NCI-H526 treated with DMSO at 0.1 percent for 48 hours (cell line): ENCODE results near the gene PPFIA1.
A peak's percentile ranks its signal among the peaks of the same experiment; 100 is the strongest.
"Not testable (repeated sequence)": the region's sequence is repeated elsewhere in the genome, so short reads cannot be mapped to it uniquely, and the experiment has no call there.

ENCODE experiments used
- DNase-seq: peaks from one replicate; lab custom pipeline; 2025; lab: John Stamatoyannopoulos, UW

PPFIA1 gene

DNA sequence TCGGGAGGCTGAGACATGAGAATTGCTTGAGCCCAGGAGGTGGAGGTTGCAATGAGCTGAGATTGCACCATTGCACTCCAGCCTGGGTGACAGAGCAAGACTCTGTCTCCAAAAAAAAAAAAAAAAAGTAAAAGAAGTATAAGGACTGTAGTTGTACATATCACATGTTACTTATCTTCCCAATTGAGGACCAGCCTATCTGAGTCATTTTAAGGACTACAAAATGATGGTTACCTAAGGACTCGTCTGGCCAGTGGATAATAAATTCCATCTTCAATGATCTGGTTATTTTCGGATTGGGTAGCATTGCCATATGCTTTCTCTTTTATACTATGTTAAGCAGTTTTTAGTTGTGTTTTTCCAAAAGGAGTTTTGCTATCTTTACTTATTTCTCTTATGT is 55.3 kb downstream of the PPFIA1 start:
- DNase-seq: no peak

DNA sequence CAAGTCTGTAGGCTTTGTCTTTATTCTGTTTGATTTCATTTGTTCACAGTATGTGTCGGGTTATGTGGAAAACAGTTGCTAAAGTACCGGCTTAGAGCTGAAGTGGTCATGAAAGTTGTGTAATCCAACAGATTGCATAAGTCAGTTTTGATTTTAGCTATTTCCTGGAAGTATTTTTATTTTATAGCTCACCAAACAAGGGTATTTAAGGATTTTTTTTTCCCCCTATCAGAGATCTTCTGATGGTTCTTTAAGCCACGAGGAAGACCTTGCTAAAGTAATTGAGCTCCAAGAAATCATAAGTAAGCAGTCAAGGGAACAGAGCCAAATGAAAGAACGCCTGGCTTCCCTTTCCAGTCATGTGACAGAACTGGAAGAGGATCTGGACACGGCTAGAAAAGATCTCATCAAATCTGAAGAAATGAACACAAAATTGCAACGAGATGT is 55.9 kb downstream of the PPFIA1 start:
- no peak for DNase-seq

DNA sequence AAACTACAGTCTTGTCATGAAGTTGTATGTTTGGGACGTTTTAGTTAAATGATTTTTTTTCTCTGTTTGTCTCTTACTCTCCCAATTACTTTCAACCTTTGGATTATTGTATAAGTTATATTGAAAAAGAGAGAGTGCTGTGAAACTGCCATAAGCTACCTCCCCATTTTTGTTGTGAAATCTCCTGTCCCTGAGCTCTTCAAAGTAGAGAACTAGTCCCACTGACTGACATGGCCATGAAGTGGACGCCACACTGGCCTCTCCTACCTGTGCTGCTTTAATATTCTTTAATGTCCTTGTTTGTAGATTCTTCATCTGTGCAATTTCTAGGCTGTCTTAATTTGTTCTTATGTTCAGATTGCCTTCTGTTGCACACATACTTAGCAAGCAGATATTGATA is 56.3 kb downstream of the PPFIA1 start:
- no peak for DNase-seq

DNA sequence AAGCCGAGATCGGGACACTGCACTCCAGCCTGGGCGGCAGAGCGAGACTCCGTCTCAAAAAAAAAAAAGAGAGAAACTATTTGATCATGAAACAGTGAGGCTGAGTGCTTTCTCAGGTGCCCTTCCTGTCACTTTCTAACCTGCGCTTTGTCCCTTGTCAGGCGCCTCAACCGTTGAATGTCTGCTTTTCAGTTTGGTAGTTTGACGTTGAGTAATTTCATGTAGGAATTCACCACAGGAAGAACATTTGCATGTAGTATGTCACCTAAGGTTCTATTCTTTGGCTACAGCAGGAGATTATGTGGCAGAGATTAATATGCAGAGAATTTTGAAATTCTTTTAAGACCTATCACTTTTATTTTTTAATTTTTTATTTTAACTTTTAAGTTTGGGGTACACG is 57.2 kb downstream of the PPFIA1 start:
- DNase-seq: no peak

DNA sequence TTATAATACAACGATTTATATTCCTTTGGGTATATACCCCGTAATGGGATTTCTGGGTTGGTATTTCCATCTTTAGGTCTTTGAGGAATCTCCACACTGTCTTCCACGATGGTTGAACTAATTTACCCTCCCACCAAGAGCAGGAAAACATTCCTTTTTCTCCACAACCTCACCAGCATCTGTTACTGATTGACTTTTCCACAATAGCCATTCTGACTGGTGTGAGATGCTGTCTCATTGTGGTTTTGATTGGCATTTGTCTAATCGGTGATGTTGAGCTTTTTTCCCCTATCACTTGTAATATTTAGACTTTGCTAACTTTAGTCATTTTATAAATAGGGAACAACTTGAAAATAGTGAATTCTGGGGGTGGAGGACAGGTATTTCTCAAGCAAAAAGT is 58.1 kb downstream of the PPFIA1 start:
- DNase-seq: no peak

DNA sequence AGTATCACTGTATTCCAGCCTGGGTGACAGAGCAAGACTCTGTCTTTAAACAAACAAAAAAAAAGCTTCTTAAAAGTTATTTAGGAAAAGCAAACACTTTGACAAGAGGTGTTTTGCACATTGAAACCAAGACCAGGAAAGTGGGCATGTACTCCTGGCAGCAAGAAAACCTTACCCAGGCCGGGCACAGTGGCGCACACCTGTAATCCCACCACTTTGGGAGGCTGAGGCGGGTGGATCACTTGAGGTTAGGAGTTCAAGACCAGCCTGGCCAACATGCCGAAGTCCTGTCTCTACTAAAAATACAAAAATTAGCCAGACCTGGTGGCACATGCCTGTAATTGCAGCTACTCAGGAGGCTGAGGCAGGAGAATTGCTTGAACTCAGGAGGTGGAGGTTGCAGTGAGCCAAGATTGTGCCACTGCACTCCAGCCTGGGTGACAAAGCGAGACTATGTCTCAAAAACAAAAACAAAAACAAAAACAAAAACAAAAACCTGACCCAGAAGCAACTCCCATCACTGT is 60.9 kb downstream of the PPFIA1 start:
- not testable (repeated sequence) for DNase-seq

DNA sequence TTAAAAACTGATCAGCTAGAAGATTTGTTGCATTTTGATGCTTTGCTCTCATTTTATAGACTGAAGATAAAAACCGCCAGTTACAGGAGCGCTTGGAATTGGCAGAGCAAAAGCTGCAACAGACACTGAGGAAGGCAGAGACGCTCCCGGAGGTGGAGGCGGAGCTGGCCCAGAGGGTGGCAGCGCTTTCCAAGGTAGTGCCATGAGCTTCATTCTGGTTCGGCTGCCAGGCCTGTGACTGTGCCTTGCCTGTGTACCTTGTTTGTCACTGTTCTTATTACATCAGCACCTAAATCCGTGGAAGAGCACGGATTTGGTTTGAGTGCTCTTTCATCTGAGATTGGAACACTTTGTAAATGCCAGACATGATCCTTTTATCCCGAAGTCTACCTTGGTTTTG is 61.4 kb downstream of the PPFIA1 start:
- DNase-seq: no peak

DNA sequence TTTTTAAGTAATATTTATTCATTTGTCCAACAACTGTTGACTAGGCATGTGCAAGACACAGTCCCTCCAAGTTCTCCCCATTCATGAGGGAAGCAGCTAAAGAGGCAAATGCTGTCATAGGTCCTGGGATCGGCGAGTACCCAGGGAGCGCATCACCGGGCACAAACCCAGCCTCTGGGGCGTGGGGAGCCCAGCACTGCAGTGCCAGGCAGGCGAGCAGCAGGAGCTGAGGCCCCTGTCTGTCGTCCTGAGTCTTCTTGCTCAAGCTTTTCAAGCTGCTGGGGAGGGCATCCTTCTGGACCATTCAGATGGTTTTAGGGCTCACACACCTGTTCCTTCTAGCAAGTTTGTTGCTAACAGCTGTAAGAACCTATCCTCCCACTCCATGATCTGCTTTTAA is 62.1 kb downstream of the PPFIA1 start:
- no peak for DNase-seq

DNA sequence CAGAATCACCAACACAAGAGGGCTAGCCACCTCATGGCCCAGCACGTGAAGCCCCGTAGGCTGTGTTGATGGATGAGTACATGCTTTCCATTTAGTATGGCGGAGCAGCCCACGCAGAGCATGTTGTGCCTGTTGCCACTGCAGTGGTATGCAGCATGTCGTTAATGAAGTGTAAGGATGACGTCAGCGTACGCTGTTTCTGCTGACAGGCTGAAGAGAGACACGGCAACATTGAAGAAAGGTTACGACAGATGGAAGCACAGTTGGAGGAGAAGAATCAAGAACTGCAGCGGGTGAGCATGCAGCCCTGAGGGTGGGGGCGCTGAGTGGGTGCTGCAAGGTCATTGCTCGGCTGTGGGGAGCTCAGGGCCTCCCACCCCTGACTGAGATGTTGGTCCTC is 62.8 kb downstream of the PPFIA1 start:
- no peak for DNase-seq

DNA sequence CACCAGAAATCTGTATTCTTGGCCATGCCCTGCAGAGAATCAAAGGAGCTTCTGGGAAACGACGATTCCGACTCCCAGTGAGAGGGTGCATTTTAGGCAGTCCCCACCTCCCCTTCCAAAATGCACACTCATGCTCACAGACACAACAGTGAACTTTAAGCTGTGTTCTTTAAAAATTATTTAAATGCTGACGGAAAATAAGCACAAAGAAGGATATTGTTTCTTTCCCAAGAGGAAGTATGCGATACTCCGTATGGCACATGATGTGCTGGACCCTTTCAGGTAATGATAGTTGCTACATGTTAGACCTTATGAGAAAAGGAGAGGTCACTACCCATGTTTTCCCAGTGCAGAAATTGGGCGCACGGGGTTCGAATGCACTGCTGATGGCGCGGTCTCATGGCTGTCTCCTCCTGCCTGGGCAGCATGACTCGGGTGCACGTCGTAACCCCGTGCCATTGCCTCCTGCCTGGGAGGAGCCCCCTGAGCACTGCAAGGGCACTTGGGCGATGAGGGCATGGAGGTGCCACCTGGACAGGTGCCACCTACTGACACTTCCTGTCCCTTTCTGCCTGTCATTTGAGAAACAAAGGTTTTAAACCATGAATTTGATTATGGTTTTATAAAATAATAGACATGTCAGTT is 64.0 kb downstream of the PPFIA1 start:
- DNase-seq: no peak

DNA sequence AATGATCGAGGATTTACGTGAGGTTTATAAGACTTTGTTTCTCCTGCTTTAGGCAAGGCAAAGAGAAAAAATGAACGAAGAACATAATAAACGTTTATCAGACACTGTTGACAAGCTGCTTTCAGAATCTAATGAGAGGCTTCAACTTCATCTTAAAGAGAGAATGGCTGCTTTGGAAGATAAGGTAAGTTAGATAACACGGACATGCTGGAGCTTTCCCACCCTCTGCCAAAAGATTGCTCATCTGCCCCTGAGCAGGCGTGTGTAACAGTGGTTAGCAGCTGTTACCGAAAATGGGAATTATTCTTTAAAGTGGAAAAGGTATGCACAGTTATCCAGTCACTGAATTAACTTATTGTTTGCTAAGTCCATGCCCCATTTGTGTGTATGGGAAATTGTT is 65.0 kb downstream of the PPFIA1 start:
- DNase-seq: no peak

DNA sequence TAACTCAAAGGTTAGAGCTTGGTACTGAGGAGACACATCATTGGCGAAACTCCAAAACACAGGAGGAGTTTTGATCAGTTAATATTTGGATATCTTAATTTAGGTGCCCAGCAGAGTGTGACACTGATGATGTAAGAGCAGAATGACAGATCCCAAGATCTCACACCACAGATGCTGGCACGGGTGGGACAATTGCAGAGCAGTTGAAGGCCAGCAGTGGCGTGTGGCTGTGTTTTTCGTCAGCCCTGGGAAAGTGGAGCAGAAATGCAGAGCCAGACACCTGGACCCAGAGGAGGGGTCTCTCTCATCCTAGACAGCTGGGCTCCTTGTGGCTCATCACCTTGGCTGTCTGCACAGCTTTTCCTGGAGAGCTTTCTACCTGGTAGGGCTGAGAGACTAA is 68.1 kb downstream of the PPFIA1 start:
- DNase-seq: no peak

DNA sequence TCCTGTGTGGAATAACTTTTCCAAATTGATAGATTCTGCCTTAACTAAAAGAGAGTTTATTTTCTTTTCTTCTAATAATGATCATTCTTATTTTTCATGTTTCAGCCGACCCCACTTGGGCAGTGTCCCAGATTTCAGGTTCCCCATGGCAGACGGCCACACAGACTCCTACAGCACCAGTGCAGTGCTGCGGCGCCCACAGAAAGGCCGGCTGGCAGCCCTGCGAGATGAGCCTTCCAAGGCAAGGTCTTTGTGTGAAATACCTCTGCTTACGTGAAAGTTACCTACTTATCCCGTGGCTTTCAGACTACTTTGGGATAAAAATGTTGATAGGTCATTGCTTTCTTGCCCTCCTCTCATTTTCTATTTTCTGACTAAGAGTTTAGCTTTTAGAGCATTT is 68.6 kb downstream of the PPFIA1 start:
- DNase-seq: no peak

DNA sequence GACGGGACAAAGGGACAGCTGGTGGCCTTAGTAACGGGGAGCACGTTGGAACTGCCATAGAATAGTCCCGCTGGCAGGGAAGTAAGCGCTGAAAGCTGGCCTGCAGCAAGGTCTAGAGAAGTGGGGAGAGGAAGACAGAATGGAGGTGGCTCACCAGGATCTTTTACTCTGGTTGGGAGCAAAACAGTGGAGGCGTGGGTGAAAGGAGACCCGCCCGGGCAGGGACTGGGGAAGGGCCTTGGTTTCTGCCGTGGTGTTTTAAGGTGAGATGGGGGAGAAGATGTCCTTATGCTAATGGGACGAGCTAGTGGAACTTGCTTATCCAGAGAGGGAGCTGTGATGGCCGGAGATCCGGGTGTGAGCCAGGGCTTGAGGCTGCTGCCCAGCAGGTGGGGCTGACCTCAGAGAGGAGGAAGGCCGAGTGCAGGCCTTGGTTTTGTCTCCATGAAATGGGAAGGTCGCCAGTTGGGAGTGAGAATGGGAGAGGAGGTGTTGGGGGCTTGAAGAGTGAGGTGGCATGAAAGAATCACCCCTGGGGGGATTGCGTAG is 71.5 kb downstream of the PPFIA1 start:
- DNase-seq: no peak

DNA sequence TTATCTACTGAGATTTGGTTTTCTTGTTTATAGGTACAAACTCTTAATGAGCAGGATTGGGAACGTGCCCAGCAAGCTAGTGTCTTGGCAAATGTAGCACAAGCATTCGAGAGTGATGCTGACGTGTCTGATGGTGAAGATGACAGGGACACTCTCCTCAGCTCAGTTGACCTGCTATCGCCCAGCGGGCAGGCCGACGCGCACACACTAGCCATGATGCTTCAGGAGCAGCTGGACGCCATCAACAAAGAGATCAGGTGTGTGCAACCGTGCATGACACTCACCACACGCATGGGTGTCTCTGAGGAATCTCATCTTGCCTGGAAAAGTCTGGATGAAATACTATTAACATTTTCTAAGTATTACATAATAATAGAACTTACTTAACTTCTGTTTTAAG is 73.1 kb downstream of the PPFIA1 start:
- DNase-seq: peak; percentile 44

DNA sequence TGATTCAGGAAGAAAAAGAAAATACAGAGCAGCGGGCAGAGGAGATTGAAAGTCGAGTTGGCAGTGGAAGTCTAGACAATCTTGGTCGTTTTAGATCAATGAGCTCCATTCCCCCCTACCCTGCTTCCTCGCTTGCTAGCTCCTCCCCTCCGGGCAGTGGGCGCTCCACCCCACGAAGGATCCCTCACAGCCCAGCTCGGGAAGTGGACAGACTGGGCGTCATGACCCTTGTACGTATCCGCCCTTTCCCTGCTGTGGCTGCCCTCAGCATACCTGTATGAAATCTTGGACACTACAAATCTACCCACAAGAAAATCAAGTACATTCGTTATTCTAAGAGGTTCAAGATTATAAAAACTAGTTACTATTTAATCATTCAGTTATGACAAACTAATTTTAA is 77.7 kb downstream of the PPFIA1 start:
- no peak for DNase-seq

DNA sequence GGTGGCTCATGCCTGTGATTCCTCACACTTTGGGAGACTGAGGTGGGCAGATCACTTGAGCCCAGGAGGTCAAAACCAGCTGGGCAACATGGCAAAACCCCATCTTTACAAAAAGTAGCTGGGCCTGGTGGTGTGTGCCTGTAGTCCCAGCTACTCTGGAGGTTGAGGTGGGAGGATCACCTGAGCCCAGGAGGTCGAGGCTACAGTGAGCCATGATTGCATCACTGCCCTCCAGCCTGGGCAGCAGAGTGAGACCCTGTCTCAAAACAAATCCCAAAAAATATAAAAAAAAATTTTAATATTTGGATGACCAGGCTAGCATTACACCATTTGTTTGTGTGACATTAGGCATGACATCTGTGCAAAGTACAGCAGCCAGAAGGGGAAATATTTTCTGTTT is 78.1 kb downstream of the PPFIA1 start:
- no peak for DNase-seq

DNA sequence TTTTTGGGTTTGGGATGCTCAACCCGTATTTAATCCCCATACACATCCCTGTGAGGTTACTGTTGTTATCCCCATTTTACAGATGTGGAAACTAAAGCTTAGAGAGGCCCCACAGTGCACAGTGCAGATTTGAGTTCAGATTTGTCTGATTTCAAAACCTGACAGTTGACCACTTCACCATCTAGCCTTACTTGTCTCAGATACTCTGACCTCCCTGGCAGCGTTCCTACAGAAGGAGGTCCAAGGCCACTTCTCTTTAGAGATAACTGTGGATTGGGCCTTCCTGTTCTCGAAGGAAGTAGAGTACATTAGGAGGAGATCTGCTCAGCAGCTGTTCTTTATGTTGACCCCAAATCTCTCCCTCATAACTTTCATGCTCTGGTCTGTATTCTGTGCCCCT is 81.2 kb downstream of the PPFIA1 start:
- no peak for DNase-seq

DNA sequence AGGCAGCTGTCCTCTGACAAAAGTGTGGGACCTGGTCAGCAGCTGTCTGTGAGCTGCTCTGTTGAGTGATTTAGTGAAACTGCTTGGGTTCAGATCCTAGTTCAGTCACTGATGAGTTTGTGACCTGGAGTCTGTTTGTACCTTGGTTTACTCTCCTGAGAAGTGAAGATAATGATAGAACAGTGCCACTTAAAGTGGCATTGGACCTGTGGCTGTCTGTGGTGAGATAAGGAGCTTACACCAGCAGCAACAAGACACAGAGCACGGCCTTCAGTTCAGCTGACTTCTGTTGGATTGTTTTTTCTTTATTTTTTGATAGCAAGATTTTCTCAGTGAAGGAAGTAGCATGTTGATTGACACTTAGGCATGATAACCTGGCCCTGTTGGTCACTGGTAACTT is 81.6 kb downstream of the PPFIA1 start:
- no peak for DNase-seq

DNA sequence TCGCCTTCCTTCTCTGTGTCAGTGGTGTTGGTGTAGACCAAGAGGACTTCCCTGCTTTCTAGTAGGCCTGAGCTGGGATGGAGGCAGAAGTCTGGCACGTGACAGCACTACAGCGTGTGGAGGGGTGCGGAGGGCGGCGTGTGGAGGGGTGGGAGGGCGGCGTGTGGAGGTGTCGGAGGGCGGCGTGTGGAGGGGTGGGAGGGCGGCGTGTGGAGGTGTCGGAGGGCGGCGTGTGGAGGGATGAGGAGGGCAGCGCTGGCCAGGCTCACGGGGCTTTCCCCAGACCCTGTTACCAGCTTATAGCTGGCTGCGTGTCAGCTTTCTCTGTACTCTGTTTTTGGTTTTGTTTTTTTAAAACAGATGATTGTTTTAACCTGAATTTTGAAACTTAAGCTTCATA is 82.1 kb downstream of the PPFIA1 start:
- no peak for DNase-seq

DNA sequence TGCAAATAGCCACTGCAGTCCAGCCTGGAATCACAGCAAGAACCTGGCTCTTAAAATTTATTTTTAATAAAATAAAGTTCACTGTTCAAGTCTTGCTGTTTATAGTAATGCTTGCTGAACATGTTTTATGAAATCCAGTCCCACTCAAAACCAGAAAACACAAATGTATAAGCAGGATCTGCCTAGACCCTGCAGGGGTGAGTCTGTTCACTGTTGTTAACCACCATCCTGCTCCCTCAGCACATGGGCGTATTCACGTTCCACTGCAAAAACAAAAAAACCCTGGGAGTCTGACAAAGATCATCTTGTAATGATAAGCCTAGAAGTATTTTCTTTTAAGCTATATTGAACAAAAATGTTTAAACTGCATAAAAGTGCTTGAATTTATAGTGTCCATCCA is 82.8 kb downstream of the PPFIA1 start:
- no peak for DNase-seq

DNA sequence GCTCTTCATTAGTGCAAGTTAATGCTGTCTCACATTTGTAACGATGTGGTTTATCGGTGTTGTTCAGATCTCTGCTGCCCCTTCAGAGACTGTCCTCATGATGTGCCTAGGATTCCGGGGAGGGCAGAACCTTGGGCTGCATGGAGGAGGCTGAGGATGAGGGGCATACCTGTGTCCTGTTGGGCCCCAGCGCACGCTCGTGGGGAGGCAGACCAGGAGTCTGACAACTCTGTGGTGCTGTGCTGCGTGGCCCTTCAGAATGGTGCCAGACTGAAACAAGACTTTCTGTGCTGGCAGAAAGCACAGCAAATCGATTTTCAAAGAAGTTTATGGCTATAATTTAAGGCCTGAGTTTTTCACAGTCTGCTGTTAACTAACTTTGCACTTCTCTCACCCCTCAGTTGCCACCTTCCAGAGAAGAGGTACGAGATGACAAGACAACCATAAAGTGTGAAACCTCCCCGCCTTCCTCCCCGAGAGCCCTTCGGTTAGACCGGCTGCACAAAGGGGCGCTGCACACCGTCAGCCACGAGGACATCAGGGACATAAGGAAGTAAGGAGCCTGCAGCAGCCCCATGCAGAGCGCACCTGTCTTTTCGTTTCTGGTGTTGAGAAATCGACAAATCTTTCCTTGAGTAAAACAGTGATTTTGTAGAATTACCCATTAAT is 83.5 kb downstream of the PPFIA1 start:
- DNase-seq: no peak

DNA sequence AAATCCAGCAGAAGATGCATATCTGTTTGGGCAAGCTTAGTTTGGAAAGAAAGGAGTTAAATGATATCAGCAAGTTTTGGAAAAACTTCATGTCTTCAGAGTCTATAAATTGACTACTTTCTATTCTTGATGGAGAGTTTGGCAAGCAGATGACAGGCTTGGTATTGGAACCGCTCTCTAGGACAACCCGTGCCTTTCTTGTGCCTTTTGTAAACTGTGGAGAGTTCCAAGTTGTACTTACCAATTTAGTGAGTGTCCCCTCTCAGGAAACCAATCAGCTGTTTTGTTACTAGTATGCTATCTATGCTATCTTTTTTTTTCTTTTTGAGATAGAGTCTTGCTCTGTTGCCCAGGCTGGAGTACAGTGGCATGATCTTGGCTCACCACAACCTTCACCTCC is 84.1 kb downstream of the PPFIA1 start:
- DNase-seq: no peak

DNA sequence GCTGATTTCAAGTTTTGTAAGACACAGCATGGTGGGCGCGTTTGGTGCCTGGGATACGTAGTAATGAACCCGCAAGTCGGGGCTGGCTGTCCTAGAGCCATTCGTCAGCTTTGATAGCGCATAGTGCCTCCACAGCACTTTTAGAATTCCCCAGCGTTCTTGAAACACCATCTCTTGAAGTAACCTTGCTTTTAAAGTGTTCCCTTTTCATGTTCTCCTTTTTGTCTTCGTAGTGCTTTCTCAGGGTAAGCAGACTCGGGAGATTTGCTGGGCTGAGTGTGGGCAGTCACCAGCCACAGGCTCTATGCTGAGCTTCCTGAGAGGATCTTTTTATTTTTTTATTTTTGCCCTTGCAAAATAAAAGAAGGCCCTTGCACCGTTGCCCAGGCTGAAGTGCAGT is 88.3 kb downstream of the PPFIA1 start:
- DNase-seq: no peak
